GM19328 (cell line): ENCODE results near the gene DTX3.
"Not testable (repeated sequence)": the region's sequence is repeated elsewhere in the genome, so short reads cannot be mapped to it uniquely, and the experiment has no call there.

Experiments
- ATAC-seq: cut with Tn5 transposase; IDR thresholded peaks from one replicate; pipeline ENCODE4 v1.9.1; 2021; ENCODE audit warnings: mild to moderate bottlenecking, moderate library complexity; ENCODE audit not compliant: unreplicated experiment

Gene DTX3

DNA sequence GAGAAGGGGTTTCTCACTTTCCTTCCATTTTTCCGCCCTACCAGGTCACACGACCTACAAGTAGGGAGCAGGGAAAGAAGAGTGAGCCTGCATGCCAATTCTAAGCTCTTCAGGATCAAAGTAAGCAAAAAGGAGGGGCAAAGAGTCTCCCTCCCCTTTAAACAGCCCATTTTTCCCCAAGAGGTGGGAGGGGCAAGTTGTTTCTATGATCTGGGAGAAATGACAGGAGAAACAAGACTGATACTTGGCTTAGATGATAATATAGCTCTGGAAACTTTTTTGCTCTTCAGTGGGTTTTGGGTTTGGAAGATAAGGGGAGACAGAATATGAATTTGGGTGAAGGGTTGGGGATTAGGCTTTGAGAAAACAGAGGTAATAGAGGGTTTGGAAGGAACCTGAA is 1.8 kb downstream of the DTX3 start:
- ATAC-seq = no peak

DNA sequence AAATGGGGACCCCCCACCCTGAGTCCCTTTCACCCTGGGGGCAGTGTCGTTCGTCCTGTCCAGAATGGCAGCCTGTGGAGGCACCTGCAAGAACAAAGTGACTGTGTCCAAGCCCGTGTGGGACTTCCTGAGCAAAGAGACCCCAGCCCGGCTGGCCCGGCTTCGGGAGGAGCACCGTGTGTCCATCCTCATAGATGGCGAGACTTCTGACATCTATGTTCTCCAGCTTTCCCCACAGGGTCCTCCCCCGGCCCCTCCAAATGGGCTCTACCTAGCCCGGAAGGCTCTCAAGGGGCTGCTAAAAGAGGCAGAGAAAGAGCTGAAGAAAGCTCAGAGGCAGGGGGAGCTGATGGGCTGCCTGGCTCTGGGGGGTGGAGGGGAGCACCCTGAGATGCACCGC is 2.2 kb downstream of the DTX3 start:
- ATAC-seq = no peak

DNA sequence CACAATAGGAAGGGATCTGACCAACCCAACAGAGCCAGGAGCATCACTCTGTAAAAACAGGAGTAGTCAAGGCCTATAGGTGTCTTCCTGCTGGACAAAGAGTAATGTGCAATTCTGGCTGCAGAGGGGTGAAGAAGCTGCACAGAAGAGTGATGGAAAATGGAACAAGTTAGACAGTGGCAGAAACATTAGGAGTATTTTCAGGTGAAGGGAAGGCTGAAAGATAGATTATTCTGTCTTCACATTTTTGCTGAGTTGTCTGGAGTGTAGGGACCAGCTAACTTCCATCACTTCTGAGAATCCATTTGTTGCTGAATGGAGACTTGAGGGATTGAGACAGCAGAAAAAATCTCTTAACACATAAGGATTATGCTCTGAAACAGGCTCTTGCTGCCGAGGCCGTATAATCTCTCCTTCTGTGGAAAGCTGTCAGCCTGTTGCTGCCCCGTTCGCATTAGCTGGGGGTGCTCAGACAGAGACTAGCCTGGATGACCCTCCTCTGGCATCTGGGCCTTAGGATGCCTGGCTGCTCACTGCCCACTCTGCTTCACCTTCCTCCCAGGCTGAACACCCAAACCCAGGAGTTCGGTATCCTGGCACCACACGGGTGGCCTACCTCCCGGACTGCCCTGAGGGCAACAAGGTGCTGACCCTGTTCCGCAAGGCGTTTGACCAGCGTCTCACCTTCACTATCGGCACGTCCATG is 3.5 kb downstream of the DTX3 start:
- no peak for ATAC-seq

DNA sequence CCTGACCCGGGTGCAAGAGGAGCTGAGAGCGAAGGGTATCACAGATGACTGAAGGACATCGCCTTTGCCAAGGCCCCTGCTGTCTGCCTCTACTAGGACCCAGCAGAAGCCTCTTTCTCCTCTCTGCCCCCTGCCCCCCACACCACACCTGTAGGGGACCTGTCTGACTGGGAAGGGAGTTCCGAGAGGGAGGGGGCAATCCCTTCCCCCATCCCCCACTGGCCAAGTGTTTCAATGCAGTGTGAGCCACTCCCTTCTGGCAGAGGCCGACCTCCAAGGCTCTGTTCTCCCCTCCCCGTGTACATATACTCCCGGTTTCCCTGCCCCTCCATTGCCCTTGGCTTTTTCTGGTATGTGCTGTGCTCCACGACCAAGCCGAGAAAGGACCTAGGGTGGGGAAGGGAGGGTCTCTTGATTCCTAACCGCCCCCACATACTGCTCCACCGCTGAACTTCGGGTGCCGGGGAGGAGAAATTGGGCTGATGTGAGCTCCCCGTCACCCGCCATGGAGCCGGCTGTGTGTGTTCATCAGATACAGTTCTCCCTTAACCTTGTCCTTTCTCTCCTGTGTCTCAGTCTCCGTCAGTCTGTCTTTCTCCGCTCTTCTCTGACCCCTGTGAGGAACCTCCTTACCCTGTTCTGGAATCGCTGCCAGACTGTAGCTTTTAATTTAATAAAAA is 4.6 kb downstream of the DTX3 start:
- no peak for ATAC-seq

DNA sequence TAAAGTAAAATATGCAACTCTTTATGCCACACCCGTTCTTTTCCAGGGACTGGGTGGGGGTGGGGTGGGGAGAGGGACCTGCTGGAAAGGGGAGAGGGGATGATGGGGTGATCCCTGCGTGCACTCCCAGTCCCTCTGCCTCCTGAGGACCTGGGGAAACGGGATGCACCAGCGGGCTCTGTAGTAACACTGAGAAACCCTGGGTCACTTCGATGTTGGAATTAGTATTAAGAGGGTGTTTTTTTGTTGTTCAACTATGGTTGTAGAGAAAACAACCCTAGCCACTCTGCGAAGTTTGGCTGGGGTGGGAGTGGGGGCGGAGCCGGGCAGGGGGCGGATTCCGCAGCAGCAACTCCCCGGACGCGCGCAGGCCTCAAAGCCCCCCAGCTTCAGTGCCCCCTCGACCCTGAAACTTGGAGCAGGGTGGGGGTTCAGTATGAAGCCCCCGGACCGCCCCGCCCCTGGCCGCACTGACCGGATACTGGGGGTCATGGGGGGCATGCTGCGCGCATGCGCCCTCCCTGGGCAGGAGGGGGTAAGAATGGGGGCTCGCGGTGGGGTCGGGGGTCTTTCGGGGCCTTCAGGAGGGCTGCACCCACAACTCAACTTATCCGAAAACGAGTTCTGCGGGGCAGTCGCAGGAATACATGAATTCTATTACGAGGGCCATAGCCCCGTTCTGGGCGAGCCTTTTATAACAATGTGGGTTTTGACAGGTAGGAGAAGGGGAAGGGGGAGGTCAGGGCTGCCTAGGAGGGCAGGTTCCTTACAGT is 5.3 kb downstream of the DTX3 start:
- no peak for ATAC-seq

DNA sequence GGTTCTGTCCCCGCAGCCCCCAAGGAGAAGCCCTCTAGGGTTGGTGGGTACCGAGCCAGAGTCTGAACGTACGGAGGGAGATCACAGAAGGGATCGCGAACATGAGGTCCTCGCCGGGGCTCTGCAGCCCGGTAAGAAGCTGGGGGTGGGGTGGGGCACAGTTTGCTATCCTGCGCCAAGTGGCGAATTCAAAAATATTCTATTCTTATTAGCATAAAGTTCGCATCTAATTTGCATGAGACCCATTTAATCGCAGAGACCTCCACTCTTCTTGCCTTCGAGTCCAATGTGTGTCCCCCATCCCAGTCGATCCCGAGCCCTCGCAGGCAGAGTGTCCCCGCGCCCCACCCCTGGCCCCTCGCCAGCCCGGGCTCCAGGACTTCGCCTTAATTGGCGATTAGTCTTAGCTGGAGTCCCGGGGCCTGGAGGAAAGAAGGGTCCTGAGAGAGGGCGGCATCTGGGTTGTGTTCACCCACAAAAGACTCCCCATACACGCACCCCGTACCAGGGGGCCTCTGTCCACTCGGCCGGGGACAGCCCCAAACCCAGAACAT is 6.0 kb downstream of the DTX3 start:
- ATAC-seq = no peak

DNA sequence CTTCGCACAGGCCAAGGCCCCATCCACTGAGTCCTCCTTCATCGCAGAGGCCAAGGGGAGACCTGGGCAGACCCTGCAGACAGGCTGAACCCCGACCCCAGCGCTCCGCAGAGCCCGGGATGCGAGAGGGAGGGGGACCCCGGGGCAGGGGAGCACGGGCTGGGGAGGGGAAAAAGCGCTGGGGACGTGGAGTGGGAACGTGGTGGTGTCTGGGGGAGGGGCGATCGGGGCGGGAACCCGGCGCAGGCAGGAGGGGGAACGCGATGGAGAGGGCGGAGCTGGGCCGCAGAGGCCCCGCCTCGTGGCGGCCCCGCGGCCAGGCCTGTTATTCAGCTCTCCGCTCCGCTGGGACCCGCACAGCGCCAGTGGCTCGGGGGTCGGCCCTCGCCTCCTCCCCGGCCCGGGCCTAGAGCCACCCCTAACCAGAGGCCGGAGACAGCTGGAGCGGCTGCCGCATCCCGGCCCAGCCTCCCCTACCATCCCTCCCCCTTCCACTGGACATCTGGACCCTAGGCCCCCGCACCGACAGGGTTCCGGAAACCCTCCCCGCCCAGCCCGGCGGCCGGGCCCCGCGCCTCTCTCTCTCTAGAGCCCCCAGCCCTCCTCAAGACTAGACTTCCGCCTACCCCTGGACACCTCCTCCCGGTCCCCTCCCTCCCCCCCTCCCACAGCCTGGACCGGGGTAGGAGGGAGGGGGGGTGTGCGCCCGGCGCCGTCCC is 6.6 kb downstream of the DTX3 start, which contains the start of gene ARHGEF25:
Gene ARHGEF25 (plus strand): TSS at position 328 of the 719 bp plus-strand sequence. CDS start 460 bp downstream, outside the sequence.
- no peak for ATAC-seq

DNA sequence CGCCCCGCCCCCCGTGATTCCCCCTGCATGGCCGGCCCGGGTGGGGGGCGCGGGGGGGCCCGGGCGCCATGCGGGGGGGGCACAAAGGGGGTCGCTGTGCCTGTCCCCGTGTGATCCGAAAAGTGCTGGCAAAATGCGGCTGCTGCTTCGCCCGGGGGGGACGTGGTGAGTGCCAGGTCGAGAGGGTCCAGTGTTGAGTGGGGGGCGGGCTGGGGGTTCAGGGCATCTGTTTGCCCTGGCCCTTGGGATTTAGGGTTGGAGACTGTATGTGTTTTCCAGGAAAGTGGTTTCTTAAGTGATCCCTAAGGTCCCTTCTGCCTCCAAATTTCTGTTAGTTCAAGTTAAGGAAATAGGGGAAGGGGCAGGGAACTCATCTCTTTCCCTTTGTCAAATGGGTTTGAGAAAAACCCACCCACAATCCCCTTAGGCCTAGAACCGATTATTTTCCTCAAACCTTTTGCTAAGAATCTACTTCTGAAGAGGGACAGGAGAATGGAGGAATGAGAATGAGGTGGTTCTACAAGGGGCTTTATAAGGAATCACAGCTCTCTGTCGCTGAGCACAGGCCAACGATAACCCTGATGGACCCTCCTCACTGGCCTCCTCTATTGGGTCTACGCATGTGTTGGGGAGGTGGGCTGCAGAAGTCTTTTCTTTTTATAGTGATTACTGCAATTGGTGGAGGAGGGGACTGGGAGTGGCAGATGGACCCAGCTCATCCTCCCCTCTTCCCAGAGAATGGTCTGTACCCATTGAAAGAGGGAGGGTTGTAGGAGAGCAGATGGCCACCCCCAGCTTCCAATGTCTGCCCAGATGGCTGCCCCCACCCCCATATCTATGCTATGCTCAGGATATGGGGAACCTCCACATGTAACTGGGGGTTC is 7.4 kb downstream of the DTX3 start:
- ATAC-seq = no peak

DNA sequence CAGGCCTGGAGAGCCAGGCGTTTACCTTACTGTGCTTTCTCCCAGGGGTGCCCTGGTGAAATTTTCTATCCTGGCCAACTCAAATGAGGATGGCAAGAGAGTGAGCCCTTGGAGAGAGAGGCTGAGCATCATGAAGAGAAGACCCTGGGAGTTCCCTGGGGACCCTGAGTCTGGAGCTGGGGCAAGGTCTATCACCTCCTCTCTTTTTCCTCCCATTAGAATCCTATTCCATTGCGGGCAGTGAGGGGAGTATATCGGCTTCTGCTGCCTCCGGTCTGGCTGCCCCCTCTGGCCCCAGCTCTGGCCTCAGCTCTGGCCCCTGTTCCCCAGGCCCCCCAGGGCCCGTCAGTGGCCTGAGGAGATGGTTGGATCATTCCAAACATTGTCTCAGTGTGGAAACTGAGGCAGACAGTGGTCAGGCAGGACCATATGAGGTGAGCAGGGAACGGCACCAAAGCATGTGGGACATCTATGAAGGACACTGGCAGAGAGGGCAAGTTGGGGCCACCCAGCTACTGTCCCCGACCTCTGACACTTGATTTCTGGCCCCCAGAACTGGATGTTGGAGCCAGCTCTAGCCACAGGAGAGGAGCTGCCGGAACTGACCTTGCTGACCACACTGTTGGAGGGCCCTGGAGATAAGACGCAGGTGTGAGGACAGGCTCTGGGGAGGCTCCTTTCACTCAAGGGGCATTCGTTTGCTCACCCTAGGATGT is 8.2 kb downstream of the DTX3 start:
- no peak for ATAC-seq

DNA sequence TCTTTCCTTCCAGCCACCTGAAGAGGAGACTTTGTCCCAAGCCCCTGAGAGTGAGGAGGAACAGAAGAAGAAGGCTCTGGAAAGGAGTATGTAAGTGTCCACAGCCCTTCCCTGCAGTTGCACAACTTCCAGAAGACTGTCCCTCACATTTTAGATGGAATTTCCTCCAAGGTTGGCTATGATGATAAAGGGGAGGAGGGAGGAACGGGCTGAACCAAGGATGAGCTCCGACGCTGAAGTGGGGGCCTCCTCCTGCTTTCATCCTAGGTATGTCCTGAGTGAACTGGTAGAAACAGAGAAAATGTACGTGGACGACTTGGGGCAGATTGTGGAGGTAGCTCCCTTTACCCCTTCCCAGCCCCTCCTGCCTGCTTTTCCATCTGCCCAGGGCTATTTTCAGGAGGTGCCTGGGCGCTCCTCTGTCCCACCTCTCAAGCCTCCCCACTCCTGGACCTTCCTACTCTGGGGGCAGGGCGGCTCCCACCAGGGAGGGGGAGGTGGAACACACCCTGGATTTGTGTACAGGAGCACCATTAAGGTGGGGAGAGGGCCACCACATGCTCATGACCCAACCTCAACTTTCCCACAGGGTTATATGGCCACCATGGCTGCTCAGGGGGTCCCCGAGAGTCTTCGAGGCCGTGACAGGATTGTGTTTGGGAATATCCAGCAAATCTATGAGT is 8.9 kb downstream of the DTX3 start:
- ATAC-seq = no peak

DNA sequence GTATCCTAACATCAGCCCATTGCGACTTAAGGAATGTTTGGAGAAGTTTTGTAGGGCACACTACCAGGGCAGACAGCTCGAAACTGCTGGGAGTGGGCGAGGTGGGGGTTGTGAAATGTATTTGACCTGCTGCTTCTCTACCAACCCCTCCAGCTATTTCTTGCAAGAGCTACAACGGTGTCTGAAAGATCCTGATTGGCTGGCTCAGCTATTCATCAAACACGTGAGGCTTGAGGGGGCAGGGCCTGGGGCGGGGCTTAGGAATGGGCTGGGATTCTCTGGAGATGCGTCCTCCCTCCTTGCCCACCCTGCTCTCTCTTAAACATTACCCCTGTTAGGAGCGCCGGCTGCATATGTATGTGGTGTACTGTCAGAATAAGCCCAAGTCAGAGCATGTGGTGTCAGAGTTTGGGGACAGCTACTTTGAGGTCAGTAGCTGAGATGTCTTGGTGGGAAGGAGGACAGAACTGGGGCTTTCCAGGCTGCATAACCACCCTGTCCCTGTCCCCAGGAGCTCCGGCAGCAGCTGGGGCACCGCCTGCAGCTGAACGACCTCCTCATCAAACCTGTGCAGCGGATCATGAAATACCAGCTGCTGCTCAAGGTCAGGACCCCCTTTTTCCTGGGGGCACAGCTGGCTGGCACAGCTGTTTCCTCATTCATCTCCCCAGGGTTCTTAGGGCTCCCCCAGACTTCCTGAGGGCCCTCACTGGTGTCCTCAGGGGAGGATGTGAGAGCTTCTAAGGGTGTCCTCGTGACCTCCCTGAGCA is 9.7 kb downstream of the DTX3 start:
- no peak for ATAC-seq

DNA sequence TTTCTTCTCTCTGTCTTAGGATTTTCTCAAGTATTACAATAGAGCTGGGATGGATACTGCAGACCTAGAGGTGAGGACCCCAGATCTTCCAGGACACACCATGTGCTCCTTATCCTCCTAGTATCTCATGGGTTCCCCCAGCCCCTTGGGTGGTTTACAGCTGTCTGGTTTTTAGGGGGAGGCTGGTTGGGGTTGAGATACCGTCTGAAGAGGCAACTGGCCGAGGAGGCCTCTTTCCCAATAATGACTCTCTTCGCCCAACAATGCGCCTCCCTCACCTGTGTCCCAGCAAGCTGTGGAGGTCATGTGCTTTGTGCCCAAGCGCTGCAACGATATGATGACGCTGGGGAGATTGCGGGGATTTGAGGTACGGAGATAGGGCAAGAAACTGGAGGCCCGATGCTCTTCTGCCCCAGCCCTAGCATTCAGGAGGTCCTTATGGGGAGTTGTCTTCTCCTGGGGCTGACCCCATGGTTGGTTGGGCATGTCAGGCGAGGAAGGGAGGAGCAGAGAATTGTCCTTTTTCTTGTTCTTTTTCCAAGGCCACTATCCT is 10.4 kb downstream of the DTX3 start:
- ATAC-seq = no peak

DNA sequence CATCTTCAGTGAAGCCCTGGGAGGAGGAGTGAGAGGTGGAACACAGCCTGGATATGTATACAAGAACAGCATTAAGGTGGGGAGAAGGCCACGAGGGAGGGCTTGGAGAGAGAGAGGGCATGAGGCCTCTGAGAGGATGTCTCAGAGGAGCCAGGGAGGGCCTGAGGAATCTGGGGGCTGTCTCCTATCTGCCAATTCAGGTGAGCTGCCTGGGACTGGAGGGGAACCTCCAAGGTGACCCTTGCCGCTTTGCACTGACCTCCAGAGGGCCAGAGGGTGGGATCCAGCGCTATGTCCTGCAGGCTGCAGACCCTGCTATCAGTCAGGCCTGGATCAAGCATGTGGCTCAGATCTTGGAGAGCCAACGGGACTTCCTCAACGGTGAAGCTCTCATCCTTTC is 11.0 kb downstream of the DTX3 start:
- no peak for ATAC-seq

DNA sequence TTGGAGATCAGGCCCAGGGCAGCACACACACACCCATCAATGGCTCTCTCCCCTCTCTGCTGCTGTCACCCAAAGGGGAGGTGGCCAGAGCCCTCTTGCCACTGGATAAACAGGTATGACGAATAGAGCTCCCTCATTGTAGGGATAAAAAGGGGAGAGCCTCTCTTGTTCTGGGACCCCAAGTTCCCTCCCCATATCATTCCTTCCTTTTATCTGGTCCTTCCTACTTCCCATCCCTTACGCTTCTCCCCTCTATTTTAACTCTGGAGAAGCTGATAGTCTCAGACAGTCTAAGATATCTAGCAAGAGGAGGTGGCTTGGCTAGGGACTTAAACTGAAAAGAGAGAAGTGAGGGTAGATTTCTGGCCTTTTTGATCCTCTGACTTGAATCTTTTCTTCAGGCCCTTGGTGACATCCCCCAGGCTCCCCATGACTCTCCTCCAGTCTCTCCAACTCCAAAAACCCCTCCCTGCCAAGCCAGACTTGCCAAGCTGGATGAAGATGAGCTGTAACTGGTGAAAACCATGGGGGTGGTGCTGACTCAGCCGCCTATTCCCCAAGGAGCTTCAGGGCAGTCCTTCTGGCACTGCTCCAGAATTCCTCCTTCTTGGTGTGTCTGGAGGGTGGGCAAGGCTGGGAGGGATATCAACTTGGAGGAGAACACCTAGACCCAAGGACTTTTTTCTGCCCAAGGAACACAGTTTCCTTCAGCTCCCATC is 11.9 kb downstream of the DTX3 start:
- ATAC-seq = no peak

DNA sequence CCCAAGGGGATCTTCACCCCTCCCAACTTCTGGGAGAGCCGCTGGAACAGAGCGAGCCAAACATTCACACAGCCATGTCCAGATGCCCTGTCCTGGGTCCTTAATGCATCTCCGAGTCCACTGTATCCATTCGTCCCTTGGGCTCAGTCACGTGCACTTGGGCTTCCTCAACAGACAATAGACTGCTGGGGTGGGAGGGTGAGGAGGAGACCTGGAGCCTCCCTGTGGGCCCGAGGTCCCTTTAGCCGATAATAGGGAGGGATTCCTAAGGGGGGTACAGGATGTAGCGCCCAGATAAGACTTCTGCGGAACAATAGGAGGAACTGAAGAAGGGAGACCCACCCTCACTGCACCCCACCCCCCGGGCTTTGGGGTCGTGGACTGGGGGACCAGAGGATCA is 13.3 kb downstream of the DTX3 start:
- ATAC-seq = no peak

DNA sequence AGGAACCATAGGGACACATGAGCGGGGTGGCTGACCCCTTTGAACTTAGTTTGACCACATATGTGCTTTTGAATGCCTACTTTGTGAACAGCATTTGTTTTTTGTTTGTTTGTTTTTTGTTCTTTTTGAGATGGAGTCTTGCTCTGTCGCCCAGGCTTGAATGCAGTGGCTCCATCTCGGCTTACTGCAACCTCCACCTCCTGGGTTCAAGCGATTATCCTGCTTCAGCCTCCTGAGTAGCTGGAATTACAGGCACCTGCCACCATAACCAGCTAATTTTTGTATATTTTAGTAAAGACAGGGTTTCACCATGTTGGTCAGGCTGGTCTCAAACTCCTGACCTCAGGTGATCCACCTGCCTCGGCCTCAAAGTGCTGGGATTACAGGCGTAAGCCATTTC is 13.8 kb downstream of the DTX3 start:
- ATAC-seq = not testable (repeated sequence)

DNA sequence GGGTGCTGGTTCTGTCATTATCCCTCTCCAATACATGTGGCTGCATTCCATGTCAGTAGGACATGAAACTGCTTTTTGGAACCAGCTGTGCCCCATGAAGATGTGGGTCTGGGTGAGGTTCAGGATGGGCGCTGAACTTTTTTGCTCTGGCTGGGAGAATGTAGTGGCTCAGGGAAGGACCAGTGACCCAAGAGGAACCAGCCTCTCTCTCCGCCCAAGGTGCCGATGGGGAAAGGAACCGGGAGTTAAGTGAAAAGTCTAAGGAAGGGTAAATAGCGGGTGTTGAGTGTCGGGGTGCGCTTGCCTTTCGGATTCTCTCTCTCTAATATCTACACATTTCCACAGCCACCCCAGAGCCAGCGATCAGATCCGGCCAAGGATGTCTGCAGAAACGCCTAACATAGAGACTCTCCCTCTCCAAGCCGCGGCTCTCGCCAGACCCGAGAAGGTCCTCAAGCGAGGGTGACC is 14.4 kb downstream of the DTX3 start:
- ATAC-seq = no peak
